ENCODE data around the gene SPACA6. TPM values are rescaled to one million over a fixed set of nuclear protein-coding genes. Genes with fewer than 3 reads are reported as not detected.
"Not testable (repeated sequence)": the region's sequence is repeated elsewhere in the genome, so short reads cannot be mapped to it uniquely, and the experiment has no call there.

Gene SPACA6, protein sequence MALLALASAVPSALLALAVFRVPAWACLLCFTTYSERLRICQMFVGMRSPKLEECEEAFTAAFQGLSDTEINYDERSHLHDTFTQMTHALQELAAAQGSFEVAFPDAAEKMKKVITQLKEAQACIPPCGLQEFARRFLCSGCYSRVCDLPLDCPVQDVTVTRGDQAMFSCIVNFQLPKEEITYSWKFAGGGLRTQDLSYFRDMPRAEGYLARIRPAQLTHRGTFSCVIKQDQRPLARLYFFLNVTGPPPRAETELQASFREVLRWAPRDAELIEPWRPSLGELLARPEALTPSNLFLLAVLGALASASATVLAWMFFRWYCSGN
- total RNA-seq (2022) (13.1 and 18.1 TPM in 2 replicates), Bru-seq, nascent RNA (percentile 67 among the genes with signal in this experiment), BruChase-seq, experiment 1, labeled RNA remaining after a 6-hour chase (percentile 61 among the genes with signal in this experiment), BruChase-seq, experiment 2, labeled RNA remaining after a 2-hour chase (percentile 70 among the genes with signal in this experiment)
- long read RNA-seq, partial matches to known transcripts, result 1 of 4 reads
- long read RNA-seq, other reads (novel, unspliced or antisense), result 0 of 4 reads

DNA sequence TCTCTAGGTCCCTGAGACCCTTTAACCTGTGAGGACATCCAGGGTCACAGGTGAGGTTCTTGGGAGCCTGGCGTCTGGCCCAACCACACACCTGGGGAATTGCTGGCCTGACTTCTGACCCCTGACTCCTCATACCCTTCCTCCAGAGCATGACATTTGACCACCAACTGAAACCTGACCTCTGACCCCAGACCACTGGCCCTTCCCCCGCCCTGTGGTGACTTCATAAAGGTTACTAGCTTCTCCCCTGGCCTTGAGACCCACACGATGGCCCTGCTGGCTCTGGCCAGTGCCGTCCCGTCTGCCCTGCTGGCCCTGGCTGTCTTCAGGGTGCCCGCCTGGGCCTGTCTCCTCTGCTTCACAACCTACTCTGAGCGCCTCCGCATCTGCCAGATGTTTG lies at the start of gene SPACA6:
Gene SPACA6, plus strand, starts transcription at position 71 of the 400 bp plus-strand sequence. Its CDS starts 197 bp downstream, at position 268.
- intact Hi-C loops (cut with micrococcal nuclease), result no loop called here
- no peaks in the 10 kb centered on the region for H3K9me3 Mint-ChIP-seq (ENCODE audit: unreplicated experiment)
- peak within 1 kb of the TSS; percentile 73 for H3K4me3 Mint-ChIP-seq (ENCODE audit: unreplicated experiment)
- H3K36me3 Mint-ChIP-seq (ENCODE audit: insufficient read depth, unreplicated experiment), result peaks cover 62% of the 10 kb centered on the region
- peaks cover 32% of the 10 kb centered on the region for H3K4me1 Mint-ChIP-seq (ENCODE audit: insufficient read depth, unreplicated experiment)
- BruUV-seq (replicated peaks), result no TSS peak
- DNase-seq (ENCODE audit: unreplicated experiment), result no peak
- POLR2A ChIA-PET, result no interaction called here
- no peak for TF ChIP-seq CTCF (IDR thresholded peaks at IDR 0.05; ENCODE audit: unreplicated experiment)
- H3K27me3 Mint-ChIP-seq (ENCODE audit: insufficient read depth, unreplicated experiment), result no peaks in the 10 kb centered on the region
- H3K27ac Mint-ChIP-seq (ENCODE audit: low read depth, unreplicated experiment), result peak within 1 kb of the TSS; percentile 93
- CTCF ChIA-PET, result no interaction called here

DNA sequence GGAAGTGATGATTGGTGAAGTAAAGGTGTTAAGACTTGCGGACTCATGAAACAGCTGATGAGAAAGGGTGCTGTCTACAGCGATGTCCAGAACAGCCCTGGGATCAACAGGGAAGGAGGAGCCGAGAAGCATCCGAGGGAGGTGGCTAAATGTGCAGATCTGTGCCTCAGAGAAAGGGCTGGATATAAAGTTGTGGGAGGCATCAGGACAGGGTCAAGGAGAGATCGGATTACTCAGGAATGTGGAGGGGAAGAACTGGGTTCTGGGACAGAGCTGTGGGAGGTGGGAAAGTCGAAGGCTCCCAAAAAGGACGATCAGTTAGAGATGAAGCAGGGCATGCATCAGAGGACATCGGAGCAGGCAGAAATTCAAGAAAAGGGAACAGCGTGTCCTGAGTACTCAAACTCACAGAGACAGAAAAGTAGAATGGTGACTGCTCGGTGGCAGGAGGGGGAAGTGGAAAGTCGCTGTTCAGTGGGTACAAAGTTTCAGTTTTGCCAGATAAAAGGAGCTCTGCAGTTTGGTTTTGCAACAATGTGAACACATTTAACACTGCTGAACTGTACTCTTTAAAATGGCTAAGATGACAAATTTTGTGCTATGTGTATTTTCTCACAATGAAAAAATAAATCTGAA lies 48.4 kb upstream of the SPACA6 start:
- H3K27me3 Mint-ChIP-seq (ENCODE audit: insufficient read depth, unreplicated experiment), result peaks cover 57% of the 10 kb centered on the region
- CTCF ChIA-PET, result interaction anchor here (0.6 to 3.4 kb wide), 6 partner anchors 11 to 1071 kb away, joined by 3 to 18 read pairs (median 4); no protein-coding TSS in a partner anchor
- H3K4me1 Mint-ChIP-seq (ENCODE audit: insufficient read depth, unreplicated experiment), result no peaks in the 10 kb centered on the region
- no TSS peak for BruUV-seq (replicated peaks)
- intact Hi-C loops (cut with micrococcal nuclease), result no loop called here
- no peak overlapping the region for H3K4me3 Mint-ChIP-seq (ENCODE audit: unreplicated experiment)
- TF ChIP-seq CTCF (IDR thresholded peaks at IDR 0.05; ENCODE audit: unreplicated experiment), result no peak
- H3K36me3 Mint-ChIP-seq (ENCODE audit: insufficient read depth, unreplicated experiment), result peaks cover 6% of the 10 kb centered on the region
- POLR2A ChIA-PET, result interaction anchor here (0.7 kb wide), 1 partner anchor 1096 kb away, joined by 3 read pairs; no protein-coding TSS in a partner anchor
- no peak for DNase-seq (ENCODE audit: unreplicated experiment)
- H3K9me3 Mint-ChIP-seq (ENCODE audit: unreplicated experiment), result no peaks in the 10 kb centered on the region
- H3K27ac Mint-ChIP-seq (ENCODE audit: low read depth, unreplicated experiment), result no peak overlapping the region

DNA sequence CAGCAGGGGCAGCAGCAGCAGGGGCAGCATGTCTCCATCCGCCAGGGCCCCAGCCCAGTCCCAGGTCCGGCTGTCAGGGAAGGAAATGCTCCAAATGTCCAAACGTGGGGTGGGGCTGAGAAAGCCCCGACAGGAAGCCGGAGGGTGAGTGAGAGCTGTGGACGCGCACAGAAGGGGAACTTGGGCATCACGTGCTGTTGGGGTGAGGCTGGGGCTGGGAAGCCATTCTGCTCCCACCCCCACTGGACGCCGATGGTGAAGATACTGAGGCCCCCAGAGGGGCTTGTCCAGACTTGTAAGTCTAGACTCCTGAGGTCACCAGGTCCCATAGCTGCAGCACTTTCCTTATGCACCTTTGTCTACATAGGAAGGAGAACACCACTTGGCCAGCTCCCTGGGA lies 46.4 kb upstream of the SPACA6 start, which contains the start of gene SIGLEC14:
Gene SIGLEC14, minus strand, starts transcription at position 96 of the 400 bp plus-strand sequence. Its CDS starts 66 bp downstream, at position 30.
- BruUV-seq (replicated peaks); POLR2A ChIA-PET; H3K4me1 Mint-ChIP-seq (ENCODE audit: insufficient read depth, unreplicated experiment); intact Hi-C loops (cut with micrococcal nuclease); DNase-seq (ENCODE audit: unreplicated experiment); H3K27ac Mint-ChIP-seq (ENCODE audit: low read depth, unreplicated experiment); H3K4me3 Mint-ChIP-seq (ENCODE audit: unreplicated experiment); H3K36me3 Mint-ChIP-seq (ENCODE audit: insufficient read depth, unreplicated experiment); H3K9me3 Mint-ChIP-seq (ENCODE audit: unreplicated experiment): not testable (repeated sequence)
- CTCF ChIA-PET, result interaction anchor here (0.8 to 1.1 kb wide), 2 partner anchors 10 to 133 kb away, joined by 3 to 7 read pairs; no protein-coding TSS in a partner anchor
- peaks cover 55% of the 10 kb centered on the region for H3K27me3 Mint-ChIP-seq (ENCODE audit: insufficient read depth, unreplicated experiment)

- peaks cover 59% of the 10 kb centered on the region for H3K27me3 Mint-ChIP-seq (ENCODE audit: insufficient read depth, unreplicated experiment)
- H3K36me3 Mint-ChIP-seq (ENCODE audit: insufficient read depth, unreplicated experiment), result peaks cover 6% of the 10 kb centered on the region
- POLR2A ChIA-PET, result no interaction called here
- CTCF ChIA-PET, result interaction anchor here (1.1 kb wide), 1 partner anchor 10 kb away, joined by 7 read pairs; no protein-coding TSS in a partner anchor
- no peak overlapping the region for H3K27ac Mint-ChIP-seq (ENCODE audit: low read depth, unreplicated experiment)
- no peak for DNase-seq (ENCODE audit: unreplicated experiment)
- intact Hi-C loops (cut with micrococcal nuclease), result no loop called here
- TF ChIP-seq CTCF (IDR thresholded peaks at IDR 0.05; ENCODE audit: unreplicated experiment), result no peak
- no TSS peak for BruUV-seq (replicated peaks)
- no peak overlapping the region for H3K4me3 Mint-ChIP-seq (ENCODE audit: unreplicated experiment)
- H3K9me3 Mint-ChIP-seq (ENCODE audit: unreplicated experiment), result no peaks in the 10 kb centered on the region
- H3K4me1 Mint-ChIP-seq (ENCODE audit: insufficient read depth, unreplicated experiment), result no peaks in the 10 kb centered on the region
Observed at GRCh38 chr19:51647318-51647717, 45.8 kb upstream of the SPACA6 start.
